SHP77 (cell line): ENCODE data around the gene MBP.
A peak's percentile ranks its signal among the peaks of the same experiment; 100 is the strongest.

Experiments used
- DNase-seq, 2 experiments: peaks; one replicate each; lab custom pipeline; 2025; lab: John Stamatoyannopoulos, UW

MBP gene

DNA sequence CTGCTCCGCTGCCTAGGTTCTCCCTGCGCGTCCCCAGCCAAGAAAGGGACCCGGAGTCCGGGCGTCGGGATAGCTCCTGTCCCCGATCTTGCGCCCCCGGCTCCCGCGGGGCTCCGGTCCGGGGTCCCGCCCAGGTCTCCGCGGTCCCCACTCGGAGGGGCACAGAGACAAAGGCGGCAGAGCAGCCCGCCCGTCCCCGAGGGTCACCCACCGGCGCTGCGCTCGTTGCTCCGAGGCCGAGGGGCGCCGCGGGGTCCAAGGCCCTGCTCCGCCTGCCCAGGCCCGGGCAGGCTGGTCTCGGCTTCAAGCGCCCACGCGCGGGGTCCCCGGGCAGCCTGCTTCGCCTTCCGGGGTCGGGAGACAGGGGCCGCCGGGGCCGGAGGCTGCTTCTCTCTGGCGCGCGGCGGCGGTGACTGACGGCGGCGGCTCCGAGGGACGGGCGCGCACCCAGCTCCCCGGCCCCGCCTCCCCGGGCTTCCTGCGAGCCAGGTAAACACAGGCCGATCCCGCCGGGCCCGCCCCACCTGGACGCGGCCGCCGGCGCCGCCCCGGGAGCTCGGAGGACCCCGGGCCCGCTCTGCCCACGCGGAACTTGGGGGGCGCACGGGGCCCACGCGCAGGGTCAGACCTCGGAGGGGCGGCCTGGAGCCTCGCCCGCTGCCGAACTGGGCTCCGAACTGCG, at the start of gene MBP:
TSS of gene MBP (minus strand) at position 415 of the 682 bp plus-strand sequence. CDS start 27,522 bp downstream, outside the sequence.
- DNase-seq: peak; percentile 41 to 74

DNA sequence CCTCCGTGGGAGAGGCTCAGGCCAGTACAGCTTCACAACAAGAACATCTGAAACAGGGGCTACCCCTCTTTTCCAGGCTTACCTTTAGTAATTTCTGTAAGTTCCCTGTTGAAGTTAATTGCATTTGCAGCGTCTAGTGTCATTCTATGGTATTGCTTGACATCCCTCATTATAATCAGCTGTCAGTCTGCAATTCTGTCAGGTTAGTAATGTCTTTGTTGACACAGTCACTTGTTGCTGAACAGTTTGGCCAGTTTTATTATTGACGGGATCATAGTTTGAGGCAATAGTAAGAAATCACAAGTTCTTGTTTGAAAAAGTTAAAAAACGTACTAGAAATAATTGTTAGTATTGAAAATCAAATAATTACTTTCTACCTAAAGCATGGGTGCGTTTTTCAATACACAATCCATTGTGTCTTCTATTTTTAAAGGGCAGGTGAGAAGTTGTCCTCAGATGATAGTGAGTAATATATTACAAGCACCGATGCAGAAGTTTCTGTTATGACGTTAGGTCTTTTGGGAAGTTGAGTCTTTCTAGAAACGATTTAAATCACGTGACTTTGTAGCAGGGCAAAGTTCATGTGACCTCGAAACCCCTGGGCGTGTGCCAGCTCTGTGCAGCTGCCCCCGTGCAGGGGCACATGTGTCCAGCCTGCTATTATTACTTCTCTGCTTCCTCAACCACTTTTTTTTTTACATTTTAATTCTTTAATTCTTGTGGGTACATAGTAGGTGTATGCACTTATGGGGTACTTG, 49.5 kb upstream of the MBP start:
- peak in 1 of 2 experiments; percentile 13 for DNase-seq

DNA sequence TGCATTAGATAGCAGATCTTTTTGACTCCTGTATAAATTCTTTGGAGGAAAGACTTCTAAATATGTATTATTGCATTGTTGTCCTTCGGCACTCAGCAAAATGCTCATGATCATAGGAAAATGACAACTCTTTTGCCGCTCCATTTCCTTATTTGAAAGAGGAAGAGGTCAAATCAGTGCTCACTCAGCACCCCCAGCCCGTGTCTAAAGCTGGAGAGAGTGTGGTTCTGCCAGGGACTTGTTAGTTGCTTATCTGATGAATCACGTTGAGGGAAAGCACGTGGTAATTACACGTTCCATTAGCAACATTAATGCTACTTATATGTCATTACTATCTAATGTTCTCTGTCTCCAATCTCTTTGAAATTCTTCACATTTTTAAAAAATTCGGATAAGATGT, 46.0 kb upstream of the MBP start:
- DNase-seq: no peak

DNA sequence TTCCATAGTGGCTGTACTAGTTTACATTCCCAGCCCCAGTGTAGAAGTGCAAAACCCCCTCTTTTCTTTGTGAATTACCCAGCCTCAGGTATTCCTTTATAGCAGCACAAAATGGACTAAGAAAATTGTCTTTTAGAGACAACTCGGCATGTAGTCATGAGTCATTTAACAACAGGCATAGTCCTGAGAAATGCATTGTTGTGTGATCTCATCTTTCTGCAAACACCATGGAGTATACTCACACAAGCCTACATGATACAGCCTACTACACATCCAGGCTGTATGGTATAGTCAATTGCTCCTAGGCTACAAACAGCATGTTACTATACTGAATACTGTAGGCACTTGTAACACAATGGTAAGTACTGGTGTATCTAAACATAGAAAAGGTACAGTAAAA, 44.4 kb upstream of the MBP start:
- DNase-seq: no peak

DNA sequence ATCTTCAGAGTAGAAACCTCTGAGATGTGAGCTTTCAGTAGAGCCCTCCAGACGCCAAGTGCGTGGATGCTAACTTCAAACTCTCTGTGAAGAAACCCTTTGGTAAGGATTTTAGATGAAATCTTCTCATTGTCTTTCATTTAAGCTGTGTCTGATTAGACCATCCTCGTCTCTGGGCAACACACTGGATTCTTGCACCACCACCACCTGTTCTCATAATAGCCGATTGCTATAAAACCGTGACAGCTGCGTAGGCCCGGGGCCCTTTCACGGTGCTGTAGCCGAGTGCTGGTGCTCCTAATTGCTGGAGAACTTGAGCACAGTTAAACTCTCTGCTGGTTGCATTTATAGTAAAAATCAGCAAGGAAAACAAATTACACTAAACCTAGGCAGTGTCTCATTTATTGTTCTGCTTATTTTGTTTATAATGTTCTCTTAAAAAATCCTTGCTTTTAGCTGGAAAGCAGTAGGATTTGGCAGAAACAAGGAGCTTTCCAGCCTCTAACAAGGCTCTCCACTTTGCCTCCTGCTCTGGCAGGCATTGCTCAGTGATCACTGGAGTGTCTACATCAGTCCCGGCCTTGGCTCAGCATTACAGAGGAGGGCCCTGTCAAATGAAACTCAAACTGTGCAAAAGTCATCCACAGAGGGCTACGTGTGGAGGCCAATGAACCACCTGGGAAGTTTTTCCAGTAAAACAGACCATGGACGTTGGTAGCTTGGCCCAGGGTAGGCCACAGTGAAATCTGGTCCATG, 40.9 kb upstream of the MBP start:
- peak; percentile 34 to 63 for DNase-seq

DNA sequence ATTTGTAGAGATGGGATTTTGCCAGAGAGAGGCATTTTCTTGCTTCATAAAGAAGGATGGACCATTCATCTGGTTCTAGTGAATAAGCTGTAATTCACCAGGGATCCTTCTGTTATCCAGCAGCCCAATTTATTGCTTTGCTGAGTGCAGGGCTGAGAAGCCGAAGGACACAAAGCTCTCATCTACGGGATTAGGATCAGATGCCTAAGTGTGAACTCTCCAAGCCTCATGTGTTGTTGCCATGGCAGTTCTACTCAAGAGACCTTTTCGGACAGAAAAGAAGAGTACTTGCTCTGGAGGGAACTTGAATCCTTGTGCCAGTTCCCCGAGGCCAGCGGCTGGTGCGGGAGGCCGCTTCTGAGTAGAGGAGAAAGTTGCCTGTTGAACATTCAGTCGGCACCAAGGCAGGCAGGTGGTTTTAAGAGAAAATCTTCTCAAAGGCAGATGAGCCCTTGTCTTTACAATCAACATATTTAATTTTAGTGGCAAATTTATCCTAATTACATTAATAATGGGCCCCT, 38.4 kb upstream of the MBP start:
- DNase-seq: no peak

DNA sequence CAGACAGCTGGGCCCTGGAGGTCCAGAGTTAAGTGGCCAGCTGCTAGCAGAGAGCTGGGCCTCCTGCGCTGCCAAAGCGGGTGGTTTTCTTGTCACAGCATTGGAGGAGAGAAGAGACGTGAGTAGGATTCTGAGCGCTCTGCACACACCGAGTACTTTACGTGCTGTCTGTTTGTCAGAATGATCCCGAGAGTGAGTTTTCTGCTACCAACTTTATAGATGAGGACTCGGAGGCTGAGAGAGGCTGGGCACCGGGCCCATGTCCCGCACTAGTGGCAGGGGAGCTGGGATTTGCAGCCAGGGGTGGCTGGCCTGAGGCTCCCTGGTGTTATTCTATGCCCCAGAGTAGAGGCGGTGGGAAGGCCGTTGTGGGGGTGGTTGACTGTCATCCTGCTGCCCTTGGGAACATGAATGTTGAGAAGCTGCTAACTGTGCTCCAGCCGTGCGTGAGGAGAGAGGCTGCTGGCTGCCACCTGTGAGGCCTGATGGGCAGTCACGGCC, 36.3 kb upstream of the MBP start:
- DNase-seq: no peak

DNA sequence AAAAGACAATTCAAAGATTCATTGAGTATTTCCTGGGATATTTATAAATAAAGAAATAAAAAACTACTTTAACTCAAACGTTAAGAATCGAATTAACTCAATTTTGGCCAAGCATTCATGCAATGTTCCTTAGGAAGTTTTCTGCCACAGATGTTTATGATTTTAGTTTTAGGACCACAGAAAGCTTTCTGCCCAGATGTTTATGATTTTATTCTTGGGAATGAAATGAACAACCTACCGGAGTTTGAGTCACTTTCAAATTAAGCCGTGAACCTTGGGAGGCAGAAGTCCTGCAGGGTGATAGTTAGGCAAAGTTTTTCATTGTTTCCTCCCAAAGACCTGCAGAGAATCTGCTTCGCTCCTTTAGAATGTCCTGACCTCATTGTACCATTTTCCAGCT, 34.7 kb upstream of the MBP start:
- DNase-seq: no peak

DNA sequence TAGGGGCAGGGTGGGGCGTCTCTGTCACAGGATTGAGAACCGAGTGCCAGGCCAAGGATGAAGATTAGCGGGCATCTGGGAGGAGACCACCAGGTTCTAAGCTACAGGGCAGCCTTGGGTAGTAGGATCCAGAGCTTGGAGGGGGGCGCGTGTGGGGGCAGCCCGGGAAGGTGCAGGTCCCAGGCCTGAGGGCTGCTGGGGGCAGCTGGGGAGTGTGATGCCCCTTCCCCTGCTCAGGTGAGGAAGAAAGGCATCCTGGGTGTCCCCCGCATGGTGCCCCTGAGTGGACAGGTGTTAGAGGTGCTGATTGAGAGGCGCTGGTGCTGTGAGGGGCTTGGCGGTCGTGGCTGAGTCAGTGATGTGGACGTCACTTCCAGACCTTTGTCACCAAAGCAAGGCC, 33.9 kb upstream of the MBP start:
- no peak for DNase-seq

DNA sequence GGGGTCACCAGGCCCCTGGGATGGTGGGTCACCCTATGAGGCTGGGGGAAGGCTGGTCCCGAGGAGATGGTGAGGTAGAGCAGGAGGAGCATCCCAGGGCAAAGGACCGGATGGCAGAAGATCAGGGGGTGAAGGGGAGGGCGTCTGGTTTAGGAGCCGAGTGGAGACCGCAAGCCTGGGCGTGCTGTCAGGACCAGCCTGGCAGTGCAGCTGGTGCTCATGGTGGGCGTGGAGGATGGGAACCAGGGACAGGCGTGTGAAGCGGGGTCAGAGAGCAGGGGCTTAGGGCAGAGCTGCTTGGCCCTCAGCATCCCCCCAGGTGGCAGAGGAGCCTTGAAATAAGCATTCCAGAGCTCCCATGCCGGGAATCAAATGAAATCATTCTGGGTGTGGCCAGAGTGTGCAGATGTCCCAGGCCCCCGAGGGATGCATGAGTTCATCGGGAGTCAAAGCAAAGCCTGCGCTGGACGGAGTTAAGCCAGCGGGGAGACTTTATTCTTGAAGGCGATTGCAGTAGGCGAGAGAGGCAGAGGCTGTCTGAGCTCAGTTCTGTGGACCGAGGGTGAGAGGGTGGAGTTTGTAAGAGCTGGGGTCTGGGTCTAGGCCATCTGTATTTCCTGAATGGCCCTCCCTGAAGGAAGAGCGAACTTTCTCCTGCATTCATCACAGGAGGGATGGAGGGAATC, 33.1 kb upstream of the MBP start:
- no peak for DNase-seq

DNA sequence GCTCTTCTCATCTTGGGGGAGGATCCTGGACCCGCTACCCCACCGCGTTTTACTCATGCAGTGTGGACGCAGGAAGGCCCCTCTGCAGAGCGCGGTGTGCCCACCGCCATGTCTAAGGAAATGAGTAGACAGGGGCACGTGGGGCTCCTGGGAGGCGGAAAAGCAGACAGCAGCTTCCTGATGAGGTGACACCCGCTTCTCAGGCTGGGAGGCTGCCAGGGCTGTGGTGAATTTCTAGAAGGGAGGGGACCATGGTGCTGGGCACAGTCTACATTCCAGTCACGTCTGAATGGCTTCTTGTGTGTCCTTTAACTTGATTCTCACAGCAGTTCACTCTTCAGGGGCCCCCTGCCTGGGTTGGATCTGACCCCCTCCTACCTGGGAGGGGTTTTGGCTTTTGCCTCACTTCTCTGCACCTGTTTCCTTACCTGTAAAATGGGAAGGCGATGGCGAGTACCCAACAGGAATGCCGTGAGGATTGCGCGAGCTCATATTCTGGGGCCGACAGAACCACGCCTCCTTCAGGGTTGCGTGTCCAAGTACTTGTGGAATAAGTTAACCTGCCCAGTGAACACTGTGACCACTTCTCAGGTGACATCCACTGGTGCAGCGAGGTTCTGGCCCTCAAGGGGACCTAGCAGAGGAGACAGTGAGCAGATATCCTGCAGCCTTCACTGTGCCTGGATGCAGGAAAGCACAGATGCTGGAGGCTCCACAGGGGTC, 32.3 kb upstream of the MBP start:
- no peak for DNase-seq

DNA sequence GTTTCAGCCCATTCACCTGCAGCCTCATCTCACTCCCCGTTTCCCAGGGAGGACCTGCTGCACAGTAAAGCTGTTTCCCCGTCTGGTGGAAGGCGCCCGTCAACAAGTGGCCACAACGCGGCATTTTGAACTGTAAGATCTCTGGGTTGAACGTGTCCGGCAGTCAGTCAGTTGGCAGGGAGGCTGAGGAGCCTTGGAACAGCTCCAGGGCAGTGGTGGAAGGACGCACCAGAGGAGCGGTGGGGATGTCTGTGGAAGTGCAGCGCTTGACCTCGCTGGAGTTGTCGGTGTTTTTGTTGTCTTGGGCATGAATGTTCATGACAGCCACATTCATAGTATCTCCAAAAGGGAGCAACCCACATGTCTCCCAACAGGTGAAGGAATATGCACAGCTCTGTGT, 31.4 kb upstream of the MBP start:
- no peak for DNase-seq

DNA sequence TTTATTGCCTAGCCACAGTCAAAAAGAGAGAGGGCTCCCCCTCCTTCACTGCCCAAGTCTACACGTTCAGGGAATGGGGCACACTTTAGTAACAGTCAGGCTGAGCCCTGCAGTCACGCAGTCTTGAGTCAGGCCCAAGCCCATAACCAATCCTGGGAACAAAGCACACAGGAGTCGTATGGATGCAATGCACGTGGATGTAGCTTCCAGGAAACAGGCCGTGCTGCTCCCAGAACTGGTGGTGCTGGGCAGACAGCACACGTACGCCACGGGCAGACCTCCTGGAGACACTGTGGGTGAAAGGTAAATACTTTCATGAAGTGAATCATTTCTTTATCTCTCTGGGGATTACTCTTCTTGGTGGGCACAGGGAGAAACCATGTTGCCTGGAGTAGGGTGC, 30.0 kb upstream of the MBP start:
- no peak for DNase-seq

DNA sequence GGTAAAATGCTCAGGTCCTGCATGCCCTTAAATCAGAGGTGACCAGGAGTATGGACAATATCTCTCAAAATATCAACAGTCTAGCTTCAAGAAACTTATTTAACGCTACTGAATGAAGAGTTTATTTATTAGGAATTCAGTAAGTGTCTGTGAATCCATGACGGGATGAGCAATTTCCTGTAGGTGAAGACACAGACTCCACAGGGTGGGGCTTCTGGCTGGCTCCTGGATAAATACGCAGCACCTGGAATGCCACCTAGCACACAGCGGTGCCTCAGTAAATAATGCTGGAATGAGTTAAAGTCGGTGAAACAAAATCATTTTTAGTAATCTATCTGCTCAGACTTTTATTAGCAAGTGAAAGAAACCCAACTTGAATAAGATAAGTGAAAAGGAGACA, 29.4 kb upstream of the MBP start:
- no peak for DNase-seq

DNA sequence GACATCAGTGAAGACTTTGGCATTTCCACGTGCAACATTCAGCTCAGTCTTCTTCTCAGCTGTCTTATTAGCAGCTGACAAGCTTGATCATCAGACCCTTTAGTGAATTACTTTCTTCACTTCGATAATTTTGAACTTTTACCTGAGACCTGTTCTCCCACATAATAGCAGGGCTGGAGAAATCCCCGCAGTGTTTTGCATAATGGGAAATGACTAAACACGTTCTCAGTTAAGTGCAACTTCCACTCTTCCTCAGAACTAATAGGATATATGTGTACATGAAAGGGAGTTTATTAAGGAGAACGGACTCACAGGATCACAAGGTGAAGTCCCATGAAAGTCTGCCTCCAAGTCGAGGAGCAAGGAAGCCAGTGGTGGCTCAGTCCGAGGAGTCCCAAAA, 28.8 kb upstream of the MBP start:
- no peak for DNase-seq

DNA sequence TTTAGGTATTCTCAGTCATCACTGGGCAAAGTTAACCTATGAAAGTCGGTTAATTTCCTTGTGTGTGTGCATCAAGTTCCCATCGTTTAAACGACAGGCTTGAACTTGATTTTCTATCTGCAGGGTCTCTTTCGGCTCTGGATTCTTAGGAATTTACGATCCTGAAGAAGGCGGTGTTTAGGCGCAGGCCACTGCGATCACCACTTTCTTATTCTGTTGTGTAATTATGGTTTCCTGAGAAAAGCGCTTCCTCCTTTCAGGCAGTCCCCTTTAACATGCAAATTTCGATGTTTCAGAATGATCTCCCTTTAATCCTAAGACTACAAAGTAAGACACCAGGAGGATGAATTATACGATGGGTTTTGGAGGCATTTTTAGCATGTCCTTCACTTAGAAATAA, 27.9 kb upstream of the MBP start:
- no peak for DNase-seq

DNA sequence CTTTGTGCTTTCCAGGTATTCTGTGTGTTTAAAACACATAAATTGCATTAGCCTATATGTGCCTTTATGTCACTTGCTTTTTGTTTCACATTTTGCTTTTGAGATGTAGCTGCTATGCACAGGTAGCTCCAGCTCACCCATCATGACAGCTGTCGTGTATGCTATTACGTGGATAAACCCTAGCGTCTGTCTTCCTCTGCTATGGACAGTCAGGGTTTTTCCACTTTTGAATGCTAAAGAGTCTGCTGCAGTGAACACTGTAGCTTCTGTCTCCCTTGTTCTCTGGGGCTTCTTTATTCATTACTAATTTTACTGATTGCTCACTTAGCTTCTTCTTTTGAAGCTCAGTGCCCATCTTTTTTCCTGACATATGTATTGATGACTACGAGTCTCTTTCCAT, 24.7 kb upstream of the MBP start:
- no peak for DNase-seq

DNA sequence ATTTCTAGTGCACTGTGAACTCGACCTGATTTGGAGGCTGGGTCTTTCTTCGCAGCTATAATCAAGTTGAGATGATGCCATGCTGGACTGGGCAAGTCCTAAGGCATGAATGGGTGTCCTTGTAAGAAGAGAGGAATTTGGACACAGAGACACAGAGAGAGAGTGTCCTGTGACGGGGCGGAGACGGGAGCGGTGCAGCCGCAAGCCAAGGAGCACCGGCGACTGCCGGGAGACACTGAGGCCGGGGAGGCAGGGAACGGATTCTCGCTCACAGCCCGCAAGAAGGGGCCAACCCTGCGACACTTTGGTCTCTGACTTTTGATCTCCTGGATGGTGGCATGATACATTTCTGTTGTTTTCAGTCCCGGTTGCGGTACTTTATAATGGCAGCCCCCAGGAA, 22.4 kb upstream of the MBP start:
- no peak for DNase-seq

DNA sequence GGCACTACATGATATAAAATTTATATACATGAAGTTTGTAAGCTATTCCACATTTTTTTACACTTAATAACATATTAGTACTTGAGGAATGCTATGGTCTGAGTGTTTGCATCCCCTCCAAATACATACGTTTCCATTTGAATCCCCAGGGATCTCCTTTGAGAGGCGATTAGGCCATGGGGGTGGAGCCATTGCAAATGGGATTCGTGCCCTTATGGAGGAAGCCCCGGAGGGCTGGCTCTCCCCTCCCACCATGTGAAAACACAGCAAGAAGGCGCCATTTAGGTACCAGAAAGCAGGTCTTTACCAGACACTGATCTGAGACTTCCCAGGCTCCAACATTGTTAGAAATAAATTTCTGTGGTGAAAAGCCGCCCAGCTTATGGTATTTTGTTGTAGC, 20.8 kb upstream of the MBP start:
- no peak for DNase-seq

DNA sequence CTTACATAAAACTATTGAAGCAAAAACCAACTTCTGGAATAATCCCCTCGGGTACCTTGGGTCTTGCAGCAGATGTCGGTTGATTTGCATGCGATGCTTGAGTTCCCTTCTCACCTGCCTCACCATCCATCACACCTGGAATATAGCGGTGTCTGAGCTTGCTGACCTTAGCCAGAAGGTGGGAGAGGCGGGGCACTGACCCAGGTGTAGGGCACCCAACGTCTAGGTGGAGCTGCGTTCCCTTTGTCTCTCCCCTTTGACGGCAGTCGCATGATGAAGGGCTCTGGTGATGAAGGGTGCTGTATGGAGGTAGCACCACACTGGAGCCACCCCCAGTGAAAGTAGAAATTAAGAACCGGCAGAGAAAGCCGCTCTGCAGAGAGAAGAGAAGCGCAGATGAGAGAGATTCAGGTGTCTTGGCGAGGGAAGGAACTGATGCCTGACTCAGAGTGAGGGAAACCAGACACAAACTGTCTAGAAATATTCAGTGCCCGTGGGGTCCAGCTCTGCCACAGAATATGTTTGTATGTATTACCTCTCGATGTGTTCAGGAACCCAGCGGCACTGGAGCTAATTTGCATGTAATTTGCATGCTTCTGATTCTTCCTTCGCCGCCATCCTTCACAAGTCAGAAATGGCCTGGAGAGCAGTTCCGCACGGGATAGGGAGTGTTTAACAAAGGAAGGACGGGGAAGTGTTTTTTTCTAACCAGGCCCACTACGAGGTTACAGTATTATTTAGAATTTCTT, 19.4 kb upstream of the MBP start:
- no peak for DNase-seq
